GM19372 (cell line): ENCODE measurements around the gene LLGL2.

Source experiments
- ATAC-seq: cut with Tn5 transposase; IDR thresholded peaks from one replicate; pipeline ENCODE4 v1.9.1; 2021; ENCODE audit warnings: mild to moderate bottlenecking, low read depth, moderate library complexity; ENCODE audit not compliant: unreplicated experiment

LLGL2 gene

GRCh38 chr17:75610103-75610984 is 84.8 kb downstream of the LLGL2 start:
- no peak for ATAC-seq

- no peak for ATAC-seq
These were observed 86.4 kb downstream of the LLGL2 start for GRCh38 chr17:75611851-75612429.

GRCh38 chr17:75612906-75613626 is 87.6 kb downstream of the LLGL2 start:
- ATAC-seq, result no peak

GRCh38 chr17:75614006-75614405 is 88.5 kb downstream of the LLGL2 start:
- no peak for ATAC-seq

GRCh38 chr17:75614556-75615270 is 89.2 kb downstream of the LLGL2 start:
- no peak for ATAC-seq

- ATAC-seq, result no peak
These were observed 89.8 kb downstream of the LLGL2 start for GRCh38 chr17:75615301-75615700.

GRCh38 chr17:75616521-75617122 is 91.1 kb downstream of the LLGL2 start:
- no peak for ATAC-seq

- no peak for ATAC-seq
These were observed 91.7 kb downstream of the LLGL2 start for GRCh38 chr17:75617218-75617617.

- no peak for ATAC-seq
These were observed 92.2 kb downstream of the LLGL2 start for GRCh38 chr17:75617675-75618074.

- no peak for ATAC-seq
These were observed 94.3 kb downstream of the LLGL2 start for GRCh38 chr17:75619506-75620431.

GRCh38 chr17:75621489-75621888 is 96.0 kb downstream of the LLGL2 start:
- no peak for ATAC-seq

- ATAC-seq, result no peak
These were observed 96.6 kb downstream of the LLGL2 start for GRCh38 chr17:75622076-75622475.

GRCh38 chr17:75622771-75623273 is 97.3 kb downstream of the LLGL2 start:
- no peak for ATAC-seq

GRCh38 chr17:75623386-75623785 is 97.9 kb downstream of the LLGL2 start:
- no peak for ATAC-seq

GRCh38 chr17:75624021-75624420 is 98.5 kb downstream of the LLGL2 start:
- no peak for ATAC-seq
